Parathyroid adenoma (tissue), 2 donors: ENCODE data around the gene USP36.

Experiments used
- H2AFZ ChIP-seq: fragments of 300-600 bp; sonication (generic); one replicate; pipeline ENCODE4 v1.7.0; 2017; ENCODE audit warnings: antibody characterized with exemption, mild to moderate bottlenecking
- H3K27ac ChIP-seq: fragments of 300-600 bp; sonication (generic); one replicate; pipeline ENCODE4 v1.7.0; 2017
- H3K27me3 ChIP-seq: fragments of 300-600 bp; sonication (generic); one replicate; pipeline ENCODE4 v1.7.0; 2017; ENCODE audit warnings: low read length; ENCODE audit not compliant: control insufficient read depth, insufficient read depth
- H3K36me3 ChIP-seq: fragments of 300-600 bp; sonication (generic); one replicate; pipeline ENCODE4 v1.7.0; 2017; ENCODE audit warnings: low read length; ENCODE audit not compliant: control insufficient read depth, insufficient read depth
- H3K4me1 ChIP-seq: fragments of 300-600 bp; sonication (generic); one replicate; pipeline ENCODE4 v1.7.0; 2017; ENCODE audit warnings: control low read depth
- H3K4me2 ChIP-seq: fragments of 300-600 bp; sonication (generic); one replicate; pipeline ENCODE4 v1.7.0; 2017; ENCODE audit warnings: low read length
- H3K4me3 ChIP-seq: fragments of 300-600 bp; sonication (generic); one replicate; pipeline ENCODE4 v1.7.0; 2017; ENCODE audit warnings: low read depth, low read length
- H3K79me2 ChIP-seq: fragments of 300-600 bp; sonication (generic); one replicate; pipeline ENCODE4 v1.7.0; 2017; ENCODE audit warnings: control low read depth
- H3K9ac ChIP-seq: fragments of 300-600 bp; sonication (generic); one replicate; pipeline ENCODE4 v1.7.0; 2017; ENCODE audit warnings: mild to moderate bottlenecking
- H3K9me3 ChIP-seq: fragments of 300-600 bp; sonication (generic); one replicate; pipeline ENCODE4 v1.7.0; 2017; ENCODE audit warnings: low read length; ENCODE audit not compliant: control insufficient read depth
- TF ChIP-seq, protein P1 (sequence below): fragments of 300-600 bp; sonication (generic); IDR thresholded peaks from one replicate; pipeline ENCODE4 v1.7.0; 2017; ENCODE audit warnings: antibody characterized with exemption, mild to moderate bottlenecking
- donor health status: primary hyperparathyroidism.

USP36 gene

DNA sequence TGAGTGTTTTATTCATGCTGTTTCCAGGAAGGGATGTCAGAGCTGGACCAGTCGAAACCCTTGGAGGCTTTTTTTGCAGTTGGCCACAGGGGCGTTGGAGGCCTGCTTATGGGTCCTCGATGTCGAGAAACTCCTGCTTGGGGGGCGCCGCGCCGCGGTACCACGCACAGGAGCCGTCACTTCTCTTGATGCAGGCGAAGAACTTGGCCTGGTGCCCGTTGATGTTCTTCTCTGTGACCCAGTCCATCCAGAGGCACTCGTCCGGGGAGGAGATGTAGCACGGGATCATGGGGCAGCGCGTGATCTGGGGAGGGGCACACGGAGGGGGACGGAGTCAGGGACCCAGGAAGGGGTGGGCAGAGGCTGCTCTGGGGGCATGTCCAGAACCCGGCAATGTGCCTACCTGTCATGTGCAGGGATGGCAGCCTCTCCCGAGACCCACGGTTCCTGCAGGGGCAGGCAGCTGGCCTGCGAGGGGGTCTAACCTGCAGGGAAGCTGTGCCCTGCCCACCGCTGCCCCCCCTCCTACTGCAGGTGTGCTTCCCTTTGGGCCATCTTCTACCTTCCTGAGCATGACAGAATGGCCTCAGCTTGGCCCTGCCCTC, 15.0 kb upstream of the USP36 start:
- no peaks in the 10 kb centered on the region for H3K27me3 ChIP-seq
- H3K4me3 ChIP-seq: no peak overlapping the region
- H3K79me2 ChIP-seq: no peaks in the 10 kb centered on the region
- no peaks in the 10 kb centered on the region for H3K4me1 ChIP-seq
- TF ChIP-seq, protein P1, sequence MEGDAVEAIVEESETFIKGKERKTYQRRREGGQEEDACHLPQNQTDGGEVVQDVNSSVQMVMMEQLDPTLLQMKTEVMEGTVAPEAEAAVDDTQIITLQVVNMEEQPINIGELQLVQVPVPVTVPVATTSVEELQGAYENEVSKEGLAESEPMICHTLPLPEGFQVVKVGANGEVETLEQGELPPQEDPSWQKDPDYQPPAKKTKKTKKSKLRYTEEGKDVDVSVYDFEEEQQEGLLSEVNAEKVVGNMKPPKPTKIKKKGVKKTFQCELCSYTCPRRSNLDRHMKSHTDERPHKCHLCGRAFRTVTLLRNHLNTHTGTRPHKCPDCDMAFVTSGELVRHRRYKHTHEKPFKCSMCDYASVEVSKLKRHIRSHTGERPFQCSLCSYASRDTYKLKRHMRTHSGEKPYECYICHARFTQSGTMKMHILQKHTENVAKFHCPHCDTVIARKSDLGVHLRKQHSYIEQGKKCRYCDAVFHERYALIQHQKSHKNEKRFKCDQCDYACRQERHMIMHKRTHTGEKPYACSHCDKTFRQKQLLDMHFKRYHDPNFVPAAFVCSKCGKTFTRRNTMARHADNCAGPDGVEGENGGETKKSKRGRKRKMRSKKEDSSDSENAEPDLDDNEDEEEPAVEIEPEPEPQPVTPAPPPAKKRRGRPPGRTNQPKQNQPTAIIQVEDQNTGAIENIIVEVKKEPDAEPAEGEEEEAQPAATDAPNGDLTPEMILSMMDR: no peak
- no peak overlapping the region for H3K27ac ChIP-seq
- H3K9me3 ChIP-seq: no peaks in the 10 kb centered on the region
- H3K9ac ChIP-seq: no peak overlapping the region
- H3K4me2 ChIP-seq: no peak overlapping the region
- H3K36me3 ChIP-seq: no peaks in the 10 kb centered on the region
- no peak overlapping the region for H2AFZ ChIP-seq

DNA sequence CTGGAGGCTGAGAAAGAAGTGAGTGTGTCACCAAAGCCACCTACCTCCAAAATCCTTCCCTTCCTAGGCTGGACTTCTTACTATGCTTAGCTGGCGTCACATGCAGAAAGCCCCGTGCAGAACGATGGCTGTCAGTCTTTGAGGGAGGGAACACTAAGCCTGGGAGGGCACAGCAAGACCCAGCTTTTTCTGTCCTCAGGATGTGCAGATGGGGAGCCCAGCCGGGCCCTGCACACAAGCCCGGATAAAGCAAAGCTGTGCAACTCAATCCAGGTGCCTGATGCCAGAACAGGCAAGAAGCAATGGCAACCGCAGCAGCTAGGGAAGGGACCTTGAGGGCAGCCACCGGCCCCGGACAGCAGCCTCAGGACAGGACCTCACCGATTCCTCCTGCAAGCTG, 13.9 kb upstream of the USP36 start:
- Histone ChIP-seq H3K9me3 (no peaks in the 10 kb centered on the region), H3K4me1 (no peaks in the 10 kb centered on the region), H2AFZ (no peak overlapping the region), H3K27ac (no peak overlapping the region), H3K4me2 (no peak overlapping the region), H3K27me3 (no peaks in the 10 kb centered on the region), H3K79me2 (no peaks in the 10 kb centered on the region), H3K4me3 (no peak overlapping the region), H3K9ac (no peak overlapping the region), H3K36me3 (no peaks in the 10 kb centered on the region)
- TF ChIP-seq, protein P1: no peak

DNA sequence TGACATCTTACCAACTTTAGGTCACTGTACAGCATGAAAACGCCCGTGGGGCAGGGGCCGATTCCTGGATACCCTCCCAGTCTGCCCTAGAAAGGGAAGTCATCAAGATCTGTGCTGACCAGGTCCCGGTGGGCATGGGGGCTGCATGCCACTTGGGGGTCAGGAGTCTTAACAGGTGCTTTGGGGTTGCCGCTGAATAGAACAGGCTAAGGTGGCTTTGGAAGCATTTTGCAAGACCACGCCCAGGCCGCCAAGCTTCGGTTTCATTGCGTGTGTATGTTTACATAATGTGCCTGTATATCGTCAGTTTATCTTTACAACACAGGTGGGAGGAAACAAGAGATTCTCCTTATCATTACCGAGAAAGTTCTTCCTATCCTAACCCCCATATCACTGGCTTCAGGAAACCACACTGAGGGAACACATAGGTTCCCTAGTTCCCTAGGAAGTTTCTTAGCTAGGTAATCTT, 13.3 kb upstream of the USP36 start:
- Histone ChIP-seq H3K27ac (no peak overlapping the region), H2AFZ (no peak overlapping the region), H3K4me3 (no peak overlapping the region), H3K27me3 (no peaks in the 10 kb centered on the region), H3K36me3 (no peaks in the 10 kb centered on the region), H3K9me3 (no peaks in the 10 kb centered on the region), H3K79me2 (no peaks in the 10 kb centered on the region), H3K9ac (no peak overlapping the region), H3K4me2 (no peak overlapping the region), H3K4me1 (no peaks in the 10 kb centered on the region)
- TF ChIP-seq, protein P1: no peak

DNA sequence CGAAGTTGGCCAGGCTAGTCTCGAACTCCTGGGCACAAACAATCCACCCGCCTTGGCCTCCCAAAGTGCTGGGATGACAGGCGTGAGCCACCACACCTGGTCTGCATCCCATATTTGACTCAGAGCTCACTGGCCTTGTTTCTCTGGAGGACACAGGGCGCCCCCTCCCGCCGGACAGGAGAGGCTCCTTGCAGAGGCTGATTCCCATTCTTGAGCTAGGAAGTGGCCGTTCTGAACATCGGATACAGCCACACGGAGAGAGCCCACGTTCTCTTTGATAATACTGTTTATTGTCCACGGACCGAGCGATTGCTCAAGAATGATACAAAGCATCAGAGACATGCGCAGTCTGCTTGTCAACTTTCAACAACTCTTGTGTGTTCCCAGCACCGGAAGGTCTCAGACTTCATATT, 12.1 kb upstream of the USP36 start:
- Histone ChIP-seq H3K4me3 (no peak overlapping the region), H3K27me3 (no peaks in the 10 kb centered on the region), H3K4me1 (no peaks in the 10 kb centered on the region), H3K9me3 (no peaks in the 10 kb centered on the region), H2AFZ (no peak overlapping the region), H3K4me2 (no peak overlapping the region), H3K36me3 (no peaks in the 10 kb centered on the region), H3K9ac (no peak overlapping the region), H3K27ac (no peak overlapping the region), H3K79me2 (no peaks in the 10 kb centered on the region)
- TF ChIP-seq, protein P1: no peak

DNA sequence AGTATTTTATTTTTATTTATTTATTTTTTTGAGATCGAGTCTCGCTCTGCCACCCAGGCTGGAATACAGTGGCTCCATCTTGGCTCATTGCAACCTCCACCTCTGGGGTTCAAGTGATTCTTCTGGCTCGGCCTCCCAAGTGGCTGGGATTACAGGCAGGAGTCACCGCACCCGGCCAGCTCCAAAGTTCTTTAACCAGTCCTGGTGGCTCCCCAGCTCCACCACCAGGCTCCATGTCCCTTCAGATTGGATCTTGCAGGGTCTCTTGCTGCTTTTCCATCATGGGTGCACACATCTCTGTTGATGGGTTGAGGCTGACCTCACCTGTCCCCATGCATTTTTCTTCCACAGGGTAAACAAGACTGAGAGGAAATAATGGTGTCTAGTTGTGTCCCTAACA, 8.4 kb upstream of the USP36 start:
- no peak overlapping the region for H3K27ac ChIP-seq
- TF ChIP-seq, protein P1: no peak

More for the DNA sequence above, 8.4 kb upstream of the USP36 start:
- H3K4me3 ChIP-seq: no peak overlapping the region
- no peaks in the 10 kb centered on the region for H3K4me1 ChIP-seq
- H3K36me3 ChIP-seq: no peaks in the 10 kb centered on the region
- no peaks in the 10 kb centered on the region for H3K79me2 ChIP-seq
- no peak overlapping the region for H3K4me2 ChIP-seq
- no peak overlapping the region for H2AFZ ChIP-seq
- no peaks in the 10 kb centered on the region for H3K9me3 ChIP-seq
- H3K9ac ChIP-seq: no peak overlapping the region
- H3K27me3 ChIP-seq: no peaks in the 10 kb centered on the region
